ENCODE measurements around the gene ITGA11. TPM values are rescaled to one million over a fixed set of nuclear protein-coding genes. Genes with fewer than 3 reads are reported as not detected.

ITGA11 gene
- total RNA-seq, 2 experiments from 2014 or later, result under 0.01 TPM; not detected in 1

DNA sequence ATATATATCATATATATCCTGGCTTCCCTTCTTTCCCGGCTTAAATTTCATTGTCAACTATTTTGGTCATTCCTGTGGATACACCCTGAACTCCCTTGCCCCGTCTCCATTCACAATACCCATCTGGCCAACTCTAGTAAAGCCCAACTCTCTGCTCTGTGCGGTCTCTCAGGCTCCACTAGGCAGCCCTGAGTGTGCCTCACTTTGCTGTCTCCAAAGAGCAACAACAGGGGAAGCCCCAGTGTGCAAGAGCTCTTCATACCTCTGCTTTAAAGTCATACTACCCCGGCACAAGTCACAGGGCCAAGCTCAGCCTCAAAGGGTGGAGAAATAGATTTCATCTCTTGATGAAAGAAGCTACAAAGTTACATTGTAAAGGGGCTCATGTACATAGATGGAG, 173.3 kb downstream of the ITGA11 start:
- Histone ChIP-seq H2AFZ (ENCODE audit: low read length) (no peak overlapping the region), H3K9me3 (ENCODE audit: low read length) (no peaks in the 10 kb centered on the region), H3K4me1 (ENCODE audit: insufficient read depth, low read length, poor library complexity, severe bottlenecking) (peaks cover 8% of the 10 kb centered on the region), H3K27ac (ENCODE audit: low read depth, low read length, poor library complexity, severe bottlenecking) (no peak overlapping the region), H3K9me2 (ENCODE audit: insufficient read depth, low read length) (no peaks in the 10 kb centered on the region), H3K4me3 (ENCODE audit: low read depth, low read length, poor library complexity, severe bottlenecking) (no peak overlapping the region), H4K20me1 (ENCODE audit: insufficient read depth, low read length) (no peaks in the 10 kb centered on the region), H3K79me2 (ENCODE audit: insufficient read depth, low read depth, low read length) (no peaks in the 10 kb centered on the region), H3K36me3 (ENCODE audit: insufficient read depth, low read length) (no peaks in the 10 kb centered on the region), H3K4me2 (ENCODE audit: low read length) (no peak overlapping the region)
- BruUV-seq (replicated peaks), result no TSS peak
- CTCF ChIA-PET (ENCODE audit: unreplicated experiment), result no interaction called here
- TF ChIP-seq EZH2phosphoT487 (IDR thresholded peaks at IDR 0.05; ENCODE audit: borderline replicate concordance, low read depth, low read length), result no peak
- TF ChIP-seq, protein P1, sequence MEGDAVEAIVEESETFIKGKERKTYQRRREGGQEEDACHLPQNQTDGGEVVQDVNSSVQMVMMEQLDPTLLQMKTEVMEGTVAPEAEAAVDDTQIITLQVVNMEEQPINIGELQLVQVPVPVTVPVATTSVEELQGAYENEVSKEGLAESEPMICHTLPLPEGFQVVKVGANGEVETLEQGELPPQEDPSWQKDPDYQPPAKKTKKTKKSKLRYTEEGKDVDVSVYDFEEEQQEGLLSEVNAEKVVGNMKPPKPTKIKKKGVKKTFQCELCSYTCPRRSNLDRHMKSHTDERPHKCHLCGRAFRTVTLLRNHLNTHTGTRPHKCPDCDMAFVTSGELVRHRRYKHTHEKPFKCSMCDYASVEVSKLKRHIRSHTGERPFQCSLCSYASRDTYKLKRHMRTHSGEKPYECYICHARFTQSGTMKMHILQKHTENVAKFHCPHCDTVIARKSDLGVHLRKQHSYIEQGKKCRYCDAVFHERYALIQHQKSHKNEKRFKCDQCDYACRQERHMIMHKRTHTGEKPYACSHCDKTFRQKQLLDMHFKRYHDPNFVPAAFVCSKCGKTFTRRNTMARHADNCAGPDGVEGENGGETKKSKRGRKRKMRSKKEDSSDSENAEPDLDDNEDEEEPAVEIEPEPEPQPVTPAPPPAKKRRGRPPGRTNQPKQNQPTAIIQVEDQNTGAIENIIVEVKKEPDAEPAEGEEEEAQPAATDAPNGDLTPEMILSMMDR (conservative IDR thresholded peaks at IDR 0.05; ENCODE audit: low read length), result no peak
- POLR2A ChIA-PET, result interaction anchor here (1.0 to 1.5 kb wide), 2 partner anchors 10 to 19 kb away, joined by 4 to 5 read pairs; partner anchors contain the start of gene FEM1B
- intact Hi-C loops (cut with micrococcal nuclease; ENCODE audit: unreplicated experiment), result no loop called here
- no peak for DNase-seq (ENCODE audit: low spot score)

DNA sequence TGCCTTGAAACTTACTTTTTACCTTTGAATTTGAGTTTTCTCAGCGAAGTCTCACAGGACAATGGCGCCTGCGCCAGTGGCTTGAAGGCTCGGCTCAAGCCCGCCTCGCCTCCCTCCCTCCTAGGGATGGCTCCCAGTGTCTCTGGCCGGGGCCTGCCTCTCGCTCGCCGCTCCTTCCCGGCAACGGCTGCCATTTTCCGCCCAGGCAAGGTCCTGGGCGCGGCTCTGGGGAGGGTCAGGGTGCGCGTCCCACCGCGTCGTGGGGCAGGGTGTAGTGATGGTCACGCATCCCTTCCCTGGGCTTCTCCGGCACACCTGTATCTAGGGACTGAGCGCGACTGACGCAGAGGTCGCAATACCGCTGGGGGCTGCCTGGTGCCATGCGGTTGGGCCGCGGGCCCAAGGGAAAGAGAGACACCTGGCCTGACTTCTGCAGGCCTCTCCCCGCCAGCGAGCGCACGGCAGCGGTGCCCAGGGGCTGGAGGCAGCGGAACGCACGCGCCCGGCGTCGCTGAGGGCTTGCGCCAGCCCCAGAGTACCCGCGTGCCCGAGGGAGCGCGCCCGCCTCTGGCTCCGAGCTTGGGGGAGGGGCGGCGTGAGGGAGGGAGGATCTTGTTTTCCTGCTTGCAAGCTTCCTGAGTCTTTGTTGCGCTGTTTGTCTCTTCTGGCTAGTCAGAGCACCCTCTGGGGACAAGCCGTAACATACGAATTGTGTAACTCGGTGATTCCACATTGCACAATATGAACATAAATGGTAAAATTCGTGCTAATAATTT, 175.1 kb downstream of the ITGA11 start:
- TF ChIP-seq, protein P1 (conservative IDR thresholded peaks at IDR 0.05; ENCODE audit: low read length), result no peak
- TF ChIP-seq EZH2phosphoT487 (IDR thresholded peaks at IDR 0.05; ENCODE audit: borderline replicate concordance, low read depth, low read length), result no peak
- BruUV-seq (replicated peaks), result no TSS peak
- peak; percentile 52 for DNase-seq (ENCODE audit: low spot score)
- Histone ChIP-seq H4K20me1 (ENCODE audit: insufficient read depth, low read length) (no peaks in the 10 kb centered on the region), H3K36me3 (ENCODE audit: insufficient read depth, low read length) (no peaks in the 10 kb centered on the region), H3K27ac (ENCODE audit: low read depth, low read length, poor library complexity, severe bottlenecking) (no peak overlapping the region), H3K4me1 (ENCODE audit: insufficient read depth, low read length, poor library complexity, severe bottlenecking) (peaks cover 11% of the 10 kb centered on the region), H3K9me3 (ENCODE audit: low read length) (no peaks in the 10 kb centered on the region), H3K9me2 (ENCODE audit: insufficient read depth, low read length) (no peaks in the 10 kb centered on the region), H3K79me2 (ENCODE audit: insufficient read depth, low read depth, low read length) (no peaks in the 10 kb centered on the region), H2AFZ (ENCODE audit: low read length) (0 out of 2 replicates have a peak overlapping the region, but pooled peaks have one; percentile 32), H3K4me3 (ENCODE audit: low read depth, low read length, poor library complexity, severe bottlenecking) (peak overlapping the region; percentile 46), H3K4me2 (ENCODE audit: low read length) (peak overlapping the region; percentile 57; the same call in 1 of the 2 replicates)
- intact Hi-C loops (cut with micrococcal nuclease; ENCODE audit: unreplicated experiment), result no loop called here
- POLR2A ChIA-PET, result no interaction called here
- CTCF ChIA-PET (ENCODE audit: unreplicated experiment), result no interaction called here
